HL-60 (cell line): ENCODE results near the gene KLHL5.

ENCODE experiments used
- CTCF ChIP-seq: IDR thresholded peaks from one replicate; pipeline ENCODE4 v1.5.1; 2011; ENCODE audit warnings: low read length, control low read depth, inconsistent platforms; ENCODE audit not compliant: insufficient read depth
- GABPA ChIP-seq: IDR thresholded peaks from 2 replicates; pipeline ENCODE4 v1.6.1; 2012; ENCODE audit warnings: low read depth
- POLR2AphosphoS5 ChIP-seq: IDR thresholded peaks from 2 replicates; pipeline ENCODE4 v1.6.1; 2012; ENCODE audit warnings: low read depth
- REST ChIP-seq: IDR thresholded peaks from 2 replicates; pipeline ENCODE4 v1.6.1; 2012; ENCODE audit warnings: low read depth; ENCODE audit not compliant: insufficient replicate concordance

GRCh38 chr4:39029752-39030694 is 32.0 kb upstream of the KLHL5 start:
- no peak for TF ChIP-seq GABPA
- TF ChIP-seq CTCF: no peak
- no peak for TF ChIP-seq POLR2AphosphoS5
- no peak for TF ChIP-seq REST
